HG03354 (cell line): ENCODE results near the gene BPHL.
"Not testable (repeated sequence)": the region's sequence is repeated elsewhere in the genome, so short reads cannot be mapped to it uniquely, and the experiment has no call there.

Source experiments
- ATAC-seq: cut with Tn5 transposase; IDR thresholded peaks from one replicate; pipeline ENCODE4 v1.9.1; 2021; ENCODE audit warnings: mild to moderate bottlenecking; ENCODE audit not compliant: unreplicated experiment, poor library complexity, severe bottlenecking

Gene BPHL

GRCh38 chr6:3118353-3119039 is at the start of gene BPHL:
TSS of gene BPHL (plus strand) at chr6:3118711. CDS start at chr6:3118741, 30 bp downstream.
- peak; percentile 94 for ATAC-seq

GRCh38 chr6:3071568-3071967 is 46.9 kb upstream of the BPHL start:
- no peak for ATAC-seq

DNA sequence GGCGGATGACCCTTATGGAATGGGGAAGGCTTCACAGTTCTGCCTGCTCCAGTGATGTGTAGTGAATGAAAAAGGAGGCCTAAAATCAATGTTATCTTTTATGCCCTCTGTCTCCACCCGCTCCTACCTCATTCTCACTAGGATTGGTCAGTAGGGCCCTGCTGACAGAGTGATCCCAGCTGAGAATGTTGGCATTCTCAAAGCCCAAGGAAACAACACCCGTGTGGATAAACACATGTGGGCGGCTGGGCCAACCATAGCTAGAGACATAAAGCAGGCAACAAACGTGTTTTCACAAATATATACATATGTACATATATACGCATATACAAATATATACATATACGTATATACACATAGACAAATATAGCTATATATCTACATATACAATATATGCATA is 45.7 kb upstream of the BPHL start:
- ATAC-seq, result no peak

GRCh38 chr6:3073382-3073781 is 45.1 kb upstream of the BPHL start:
- ATAC-seq, result no peak

DNA sequence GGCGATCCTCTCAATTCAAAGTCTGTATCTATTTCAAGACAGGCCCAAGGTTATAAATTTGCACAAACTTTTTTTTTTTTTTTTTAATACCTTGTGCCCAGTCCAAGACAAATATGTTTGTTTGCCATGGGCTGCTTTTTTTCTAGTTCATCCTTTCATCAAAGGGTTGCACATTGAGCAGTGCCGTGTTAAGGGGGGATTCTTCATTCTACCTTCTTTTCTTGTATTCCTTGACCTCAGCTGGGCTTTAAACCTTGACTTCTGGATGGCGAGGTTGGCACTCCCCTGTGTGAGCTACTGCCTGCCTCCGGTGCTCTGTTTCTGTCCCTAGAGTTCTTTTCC is 42.8 kb upstream of the BPHL start:
- ATAC-seq, result no peak

GRCh38 chr6:3076320-3076719 is 42.2 kb upstream of the BPHL start:
- ATAC-seq, result no peak

DNA sequence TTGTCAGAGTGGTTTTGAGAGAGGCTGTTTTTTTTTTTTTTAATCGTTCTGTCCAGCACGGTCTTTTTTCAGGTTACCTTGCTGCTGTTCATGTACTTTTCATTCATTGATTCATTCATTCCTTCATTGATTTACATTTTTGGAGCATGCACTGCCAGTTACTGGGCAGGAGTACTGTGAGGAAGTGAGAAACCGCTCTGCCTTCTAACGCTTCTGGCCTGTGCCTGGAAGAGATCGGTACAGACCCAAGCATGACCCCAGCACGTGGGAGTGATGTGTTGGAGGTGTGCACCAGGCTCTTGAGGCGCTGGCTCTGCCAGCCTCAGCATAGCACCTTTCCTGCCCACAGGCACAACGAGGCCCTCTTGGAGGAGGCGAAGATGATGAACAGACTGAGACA is 41.1 kb upstream of the BPHL start:
- ATAC-seq, result no peak

DNA sequence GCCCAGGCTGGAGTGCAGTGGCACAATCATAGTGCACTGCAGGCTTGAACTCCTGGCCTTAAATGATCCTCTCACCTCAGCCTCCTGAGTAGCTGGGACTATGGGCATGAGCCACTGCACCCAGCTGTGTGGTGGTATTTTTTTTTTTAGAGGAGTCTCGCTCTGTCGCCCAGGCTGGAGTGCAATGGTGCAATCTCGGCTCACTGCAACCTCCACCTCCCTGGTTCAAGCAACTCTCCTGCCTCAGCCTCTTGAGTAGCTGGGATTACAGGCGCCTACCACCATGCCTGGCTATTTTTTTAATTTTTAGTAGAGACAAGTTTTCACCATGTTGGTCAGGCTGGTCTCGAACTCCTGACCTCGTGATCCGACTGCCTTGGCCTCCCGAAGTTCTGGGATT is 39.6 kb upstream of the BPHL start:
- not testable (repeated sequence) for ATAC-seq

- ATAC-seq, result no peak
Observed at GRCh38 chr6:3079682-3080081, 38.8 kb upstream of the BPHL start.

GRCh38 chr6:3081960-3082359 is 36.6 kb upstream of the BPHL start:
- no peak for ATAC-seq

DNA sequence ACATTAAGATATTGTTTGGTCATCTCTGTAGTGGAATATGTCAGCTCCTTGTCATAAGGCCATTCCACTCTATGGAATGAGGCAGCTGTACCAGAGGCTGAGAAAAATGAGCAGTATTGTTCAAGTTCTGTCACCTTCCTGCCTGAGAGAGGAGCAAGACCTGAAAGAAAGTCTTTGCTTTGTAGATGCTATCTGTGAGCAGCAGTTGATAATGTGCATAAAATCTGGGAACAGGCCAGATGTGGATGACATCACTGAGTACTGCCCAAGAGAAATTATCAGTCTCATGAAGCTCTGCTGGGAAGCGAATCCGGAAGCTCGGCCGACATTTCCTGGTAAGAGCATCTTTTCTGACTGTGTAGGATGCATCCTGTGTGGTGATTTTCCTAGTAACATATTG is 33.4 kb upstream of the BPHL start:
- no peak for ATAC-seq

DNA sequence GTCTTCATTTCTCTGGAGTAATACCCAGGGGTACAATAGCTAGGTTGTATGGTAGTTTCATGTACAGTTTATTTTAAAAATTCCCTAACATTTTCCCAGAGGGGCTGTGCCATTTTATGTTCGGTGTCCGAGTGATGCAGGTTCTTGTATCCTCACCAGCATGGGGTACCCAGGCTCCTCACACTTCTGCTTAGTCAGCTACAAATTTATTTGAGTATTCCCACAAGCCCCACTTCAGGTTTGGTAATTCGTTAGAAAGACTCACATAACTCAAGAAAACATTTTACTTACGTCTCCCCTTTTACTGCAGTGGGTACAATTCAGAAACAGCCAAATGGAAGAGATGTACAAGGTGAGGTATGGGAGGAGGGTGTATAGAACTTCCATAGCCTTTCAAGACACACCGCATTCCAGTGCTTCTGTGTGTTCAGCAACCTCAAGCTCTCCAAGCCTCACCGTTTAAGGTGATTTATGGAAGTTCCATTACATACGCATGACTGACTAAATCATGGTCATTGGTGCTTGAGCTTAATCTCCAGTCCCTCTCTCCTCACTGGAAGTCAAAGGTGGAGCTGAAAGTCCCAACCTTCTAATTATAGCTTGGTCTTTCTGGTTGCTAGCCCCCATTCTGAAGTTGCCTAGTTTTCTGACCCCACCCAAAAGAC is 32.1 kb upstream of the BPHL start:
- ATAC-seq, result no peak

DNA sequence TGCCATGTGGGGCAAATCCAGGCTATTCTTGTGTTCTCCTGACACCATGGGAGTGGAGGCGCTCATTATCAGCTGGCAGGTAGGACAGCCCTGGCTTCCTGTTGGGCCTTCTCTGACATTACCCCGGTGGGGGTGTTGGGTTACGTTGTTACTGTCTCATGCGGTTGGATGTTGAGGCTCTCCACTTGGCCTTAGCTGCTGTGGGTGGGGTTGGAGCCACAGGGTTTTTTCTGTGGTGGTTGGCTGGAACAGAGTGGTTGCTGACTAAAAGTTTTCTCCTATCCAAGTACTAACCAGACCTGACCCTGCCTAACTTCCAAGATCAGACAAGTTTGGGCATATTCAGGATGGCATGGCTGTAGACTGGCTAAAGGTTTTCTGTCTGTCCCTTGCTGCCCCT is 30.1 kb upstream of the BPHL start:
- no peak for ATAC-seq

GRCh38 chr6:3088968-3089367 is 29.5 kb upstream of the BPHL start:
- ATAC-seq, result no peak

DNA sequence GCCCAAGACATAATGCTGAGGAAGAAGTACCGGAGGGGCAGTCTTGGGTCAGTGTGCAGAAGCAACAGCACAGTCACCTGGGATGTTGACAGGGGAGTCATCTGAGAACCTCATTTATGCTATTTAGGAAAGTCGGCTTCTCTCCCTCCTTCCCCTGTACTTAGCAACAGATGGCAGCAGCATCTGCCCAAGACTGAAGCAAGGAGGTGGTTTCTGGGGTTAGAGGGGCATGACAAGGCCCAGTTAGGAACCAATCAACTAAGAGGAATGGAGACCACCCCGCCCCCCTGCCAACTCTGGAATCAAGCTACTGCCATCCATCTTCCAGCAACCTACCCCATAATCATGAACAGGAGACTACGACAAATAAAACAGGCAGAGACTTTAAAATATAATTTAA is 28.5 kb upstream of the BPHL start:
- ATAC-seq, result no peak

GRCh38 chr6:3094815-3095214 is 23.7 kb upstream of the BPHL start:
- no peak for ATAC-seq

DNA sequence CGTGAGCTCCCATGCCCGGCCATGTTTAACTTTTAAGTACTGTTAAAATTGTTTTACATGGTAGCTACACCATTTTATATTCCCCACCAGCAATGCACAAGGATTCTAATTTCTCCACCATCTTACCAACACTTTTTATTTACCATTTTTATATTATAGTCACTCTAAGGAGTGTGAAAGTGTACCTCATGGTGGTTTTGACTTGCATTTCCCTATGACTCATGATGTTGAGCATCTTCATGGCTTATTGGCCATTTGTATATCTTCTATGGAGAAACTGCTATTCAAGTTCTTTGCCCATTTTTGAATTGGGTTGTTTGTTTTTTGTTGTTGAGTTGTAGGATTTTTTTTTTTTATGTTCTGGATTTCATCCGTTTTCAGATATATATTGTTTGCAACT is 15.6 kb upstream of the BPHL start:
- no peak for ATAC-seq

DNA sequence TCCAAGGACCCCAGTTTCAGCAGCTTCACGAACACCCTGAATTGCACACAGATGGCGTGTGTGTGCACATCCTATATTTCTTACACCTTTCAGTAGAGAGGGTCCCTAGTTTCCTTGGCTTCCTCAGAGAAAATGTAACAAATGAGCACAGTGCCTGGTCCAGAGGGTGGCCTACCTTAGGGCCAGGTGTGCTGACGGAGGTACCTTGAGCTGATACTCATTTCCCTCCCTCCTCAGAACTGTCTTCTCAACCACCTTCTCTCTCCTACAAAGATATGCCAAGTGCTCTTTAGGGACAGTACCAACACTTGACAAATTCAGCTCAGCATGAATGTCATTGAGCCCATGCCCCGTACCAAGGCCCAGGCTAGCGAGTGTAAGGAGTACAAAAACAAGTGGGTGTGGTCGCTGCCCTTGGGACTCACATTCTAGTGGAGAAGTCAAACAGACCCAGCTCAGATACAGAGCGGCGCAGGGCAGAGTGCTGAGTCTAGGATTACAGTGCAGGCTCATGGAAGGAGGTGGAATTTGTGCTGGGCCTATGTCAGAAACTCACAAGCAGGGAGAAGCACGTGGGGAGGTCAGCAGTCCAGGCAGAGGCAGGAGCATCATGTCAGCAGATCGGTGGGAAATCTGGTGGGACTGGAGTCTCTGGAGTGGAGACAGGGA is 9.6 kb upstream of the BPHL start:
- no peak for ATAC-seq

DNA sequence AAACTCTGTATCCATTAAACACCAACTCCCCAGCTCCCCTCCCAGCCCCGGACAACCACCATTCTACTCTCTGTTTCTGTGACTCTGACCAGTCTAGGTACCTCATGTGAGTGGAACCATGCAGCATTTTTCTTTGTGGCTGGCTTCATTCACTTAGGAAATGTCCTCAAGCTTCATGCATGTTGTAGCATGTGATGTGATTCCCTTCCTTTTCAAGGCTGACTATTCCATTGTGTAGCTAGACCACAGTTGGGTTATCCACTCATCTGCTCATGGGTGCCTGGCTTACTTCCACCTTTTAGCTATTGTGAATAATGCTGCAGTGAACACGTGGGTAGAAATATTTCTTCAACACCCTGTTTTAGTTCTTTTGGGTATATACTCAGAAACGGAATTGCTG is 8.8 kb upstream of the BPHL start:
- no peak for ATAC-seq

DNA sequence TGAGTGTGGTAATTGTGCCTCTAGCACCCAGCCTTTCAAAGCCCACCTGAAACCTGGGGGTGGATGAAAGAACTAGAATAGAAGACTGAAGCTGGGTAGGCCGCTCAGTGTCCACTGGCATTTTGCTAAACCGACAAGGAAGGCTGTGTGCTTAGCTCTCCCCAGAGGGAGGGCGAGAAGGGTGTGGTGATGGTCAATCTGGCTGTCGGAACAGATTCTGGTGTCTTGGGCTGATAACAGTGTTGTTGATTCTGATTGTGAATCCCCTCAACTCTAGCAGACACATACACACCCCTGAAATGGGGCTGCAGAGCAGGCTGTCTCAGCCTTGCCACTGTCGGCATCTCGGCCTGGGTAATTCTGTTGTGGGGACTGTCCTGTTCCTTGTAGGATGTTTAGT is 4.1 kb upstream of the BPHL start:
- no peak for ATAC-seq

- ATAC-seq, result no peak
Observed at GRCh38 chr6:3117912-3118352, 579 bp upstream of the BPHL start.
